Duodenal mucosa (tissue), 2 donors: Measurements from ENCODE around the gene FMNL2.
A peak's percentile ranks its signal among the peaks of the same experiment; 100 is the strongest.

Experiments used
- H3K27ac ChIP-seq: one replicate; pipeline ENCODE4 v1.7.0; 2013; ENCODE audit warnings: low read depth, low read length
- H3K27me3 ChIP-seq, 2 donors: one replicate each; pipeline ENCODE4 v1.7.0; 2013; ENCODE audit warnings: low read length in 2 of 2, control low read depth in 1 of 2; ENCODE audit not compliant: insufficient read depth in 2 of 2, control insufficient read depth in 1 of 2
- H3K36me3 ChIP-seq, 2 donors: one replicate each; pipeline ENCODE4 v1.7.0; 2013; ENCODE audit warnings: low read length in 2 of 2, control low read depth in 1 of 2; ENCODE audit not compliant: insufficient read depth in 2 of 2, control insufficient read depth in 1 of 2
- H3K4me1 ChIP-seq, 2 donors: one replicate each; pipeline ENCODE4 v1.7.0; 2013; ENCODE audit warnings: low read length in 2 of 2, control low read depth in 1 of 2; ENCODE audit not compliant: insufficient read depth in 2 of 2, control insufficient read depth in 1 of 2
- H3K4me3 ChIP-seq, 2 donors: one replicate each; pipeline ENCODE4 v1.7.0; 2013; ENCODE audit warnings: low read length in 2 of 2, low read depth in 1 of 2
- H3K9ac ChIP-seq, 2 donors: one replicate each; pipeline ENCODE4 v1.7.0; 2013; ENCODE audit warnings: low read length in 2 of 2, low read depth in 1 of 2
- H3K9me3 ChIP-seq, 2 donors: one replicate each; pipeline ENCODE4 v1.7.0; 2013; ENCODE audit warnings: low read length in 2 of 2, control low read depth in 1 of 2; ENCODE audit not compliant: control insufficient read depth in 1 of 2

FMNL2 gene

DNA sequence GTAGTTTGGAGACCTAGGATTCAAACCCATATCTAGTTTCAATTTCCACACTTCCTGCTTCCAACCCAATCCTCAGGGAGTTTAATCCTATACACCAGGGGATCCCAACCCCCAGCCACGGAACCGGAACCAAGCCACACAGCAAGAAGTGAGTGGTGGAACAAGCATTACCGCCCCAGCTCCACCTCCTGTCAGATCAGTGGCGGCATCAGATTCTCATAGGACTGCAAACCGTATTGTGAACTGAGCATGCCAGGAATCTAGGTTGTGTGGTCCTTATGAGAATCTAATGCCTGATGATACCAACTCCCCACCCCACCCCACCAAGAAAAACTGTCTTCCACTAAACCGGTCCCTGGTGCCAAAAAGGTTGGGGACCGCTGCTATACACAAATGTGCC, 329.8 kb downstream of the FMNL2 start:
- no peaks in the 10 kb centered on the region for H3K27me3 ChIP-seq
- H3K4me1 ChIP-seq: no peaks in the 10 kb centered on the region
- H3K9me3 ChIP-seq: no peaks in the 10 kb centered on the region
- H3K9ac ChIP-seq: no peak overlapping the region
- peaks cover 33 to 80% of the 10 kb centered on the region in 2 donors for H3K36me3 ChIP-seq
- no peak overlapping the region for H3K4me3 ChIP-seq
- H3K27ac ChIP-seq: no peak overlapping the region

- no peak overlapping the region for H3K4me3 ChIP-seq
- no peak overlapping the region for H3K27ac ChIP-seq
- H3K36me3 ChIP-seq: peaks cover 24 to 60% of the 10 kb centered on the region in 2 donors
These were observed 339.4 kb downstream of the FMNL2 start for GRCh38 chr2:152674334-152674733.

DNA sequence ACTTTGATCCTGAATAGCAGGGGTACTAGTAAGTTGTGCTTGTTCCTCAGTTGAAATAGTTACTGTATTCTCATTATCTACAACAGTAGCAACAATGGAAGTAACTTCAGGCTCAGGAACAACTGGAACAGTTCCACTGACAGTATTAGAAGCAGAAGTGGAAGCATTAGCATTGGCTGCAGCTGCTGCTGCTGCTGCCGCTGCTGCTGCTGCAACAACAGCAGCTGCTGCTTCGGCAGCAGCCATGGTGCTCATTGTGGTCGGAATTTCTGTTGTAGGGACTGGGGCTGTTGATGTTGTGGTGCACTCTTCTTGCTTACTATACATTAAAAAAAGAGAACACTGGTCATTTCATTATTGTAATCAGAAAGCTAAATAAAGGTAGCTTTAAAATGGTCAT, 341.5 kb downstream of the FMNL2 start:
- Histone ChIP-seq H3K36me3 (peaks cover 23 to 58% of the 10 kb centered on the region in 2 donors), H3K4me3 (no peak overlapping the region), H3K27me3 (no peaks in the 10 kb centered on the region), H3K4me1 (no peaks in the 10 kb centered on the region), H3K9me3 (no peaks in the 10 kb centered on the region), H3K27ac (no peak overlapping the region), H3K9ac (no peak overlapping the region)

More at GRCh38 chr2:152674334-152674733, 339.4 kb downstream of the FMNL2 start:
- Histone ChIP-seq H3K4me1 (no peaks in the 10 kb centered on the region), H3K9ac (no peak overlapping the region), H3K27me3 (no peaks in the 10 kb centered on the region), H3K9me3 (no peaks in the 10 kb centered on the region)

- Histone ChIP-seq H3K27ac (no peak overlapping the region), H3K4me3 (no peak overlapping the region), H3K27me3 (no peaks in the 10 kb centered on the region), H3K36me3 (peaks cover 15 to 51% of the 10 kb centered on the region in 2 donors), H3K9me3 (no peaks in the 10 kb centered on the region), H3K4me1 (no peaks in the 10 kb centered on the region), H3K9ac (no peak overlapping the region)
These were observed 343.8 kb downstream of the FMNL2 start for GRCh38 chr2:152678808-152679207.

- H3K9me3 ChIP-seq: no peaks in the 10 kb centered on the region
- H3K4me1 ChIP-seq: no peaks in the 10 kb centered on the region
- no peaks in the 10 kb centered on the region for H3K27me3 ChIP-seq
- peaks cover 10 to 29% of the 10 kb centered on the region in 2 donors for H3K36me3 ChIP-seq
- H3K4me3 ChIP-seq: no peak overlapping the region
- no peak overlapping the region for H3K9ac ChIP-seq
- H3K27ac ChIP-seq: no peak overlapping the region
These were observed 347.7 kb downstream of the FMNL2 start for GRCh38 chr2:152682663-152683062.

DNA sequence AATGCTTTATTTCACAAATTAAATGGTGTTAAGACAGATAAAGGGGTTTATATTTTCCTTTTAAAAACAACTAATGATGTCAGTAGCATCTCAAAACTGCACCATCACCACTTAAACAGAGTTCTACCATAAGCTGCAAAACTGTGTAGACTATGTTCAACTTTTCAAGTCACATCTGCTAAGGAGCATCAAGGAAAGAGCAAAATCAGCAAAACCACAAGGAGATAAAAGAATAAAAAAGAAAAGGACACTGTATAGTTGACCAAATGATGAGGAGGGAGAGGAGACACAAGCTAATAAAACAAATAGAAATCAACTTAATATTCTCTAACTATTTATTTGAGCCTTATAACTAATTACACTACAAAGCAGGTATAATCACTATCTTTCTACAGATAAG, 348.4 kb downstream of the FMNL2 start:
- Histone ChIP-seq H3K36me3 (peaks cover 8 to 25% of the 10 kb centered on the region in 2 donors), H3K27ac (no peak overlapping the region), H3K27me3 (no peaks in the 10 kb centered on the region), H3K4me1 (no peaks in the 10 kb centered on the region), H3K9me3 (no peaks in the 10 kb centered on the region), H3K4me3 (no peak overlapping the region), H3K9ac (no peak overlapping the region)

DNA sequence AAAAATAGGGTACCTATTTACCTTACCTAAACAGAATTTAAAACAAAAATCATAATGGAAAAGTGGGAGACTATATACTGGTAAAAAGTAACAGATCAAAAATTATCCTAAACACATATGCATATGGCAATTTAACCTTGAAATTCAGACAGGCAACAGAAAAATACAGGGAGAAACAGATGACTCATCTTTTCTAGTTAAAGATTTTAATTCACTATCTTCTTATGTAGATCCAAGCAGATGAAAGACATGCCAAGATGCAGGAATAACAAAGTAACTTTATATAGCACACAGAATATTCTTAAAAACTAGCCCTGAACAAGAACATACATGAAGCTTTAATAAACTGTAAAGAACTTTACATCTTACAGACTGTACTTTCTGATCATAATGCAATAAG, 351.3 kb downstream of the FMNL2 start:
- Histone ChIP-seq H3K27me3 (no peaks in the 10 kb centered on the region), H3K9me3 (no peaks in the 10 kb centered on the region), H3K4me1 (no peaks in the 10 kb centered on the region), H3K4me3 (no peak overlapping the region), H3K36me3 (peaks cover 0 to 9% of the 10 kb centered on the region in 2 donors), H3K9ac (no peak overlapping the region), H3K27ac (no peak overlapping the region)

GRCh38 chr2:152693033-152693432, 358.1 kb downstream of the FMNL2 start:
- Histone ChIP-seq H3K9ac (no peak overlapping the region), H3K27me3 (no peaks in the 10 kb centered on the region), H3K9me3 (no peaks in the 10 kb centered on the region), H3K4me1 (peaks cover 0 to 7% of the 10 kb centered on the region in 2 donors), H3K4me3 (no peak overlapping the region), H3K36me3 (peaks cover 0 to 14% of the 10 kb centered on the region in 2 donors), H3K27ac (no peak overlapping the region)

DNA sequence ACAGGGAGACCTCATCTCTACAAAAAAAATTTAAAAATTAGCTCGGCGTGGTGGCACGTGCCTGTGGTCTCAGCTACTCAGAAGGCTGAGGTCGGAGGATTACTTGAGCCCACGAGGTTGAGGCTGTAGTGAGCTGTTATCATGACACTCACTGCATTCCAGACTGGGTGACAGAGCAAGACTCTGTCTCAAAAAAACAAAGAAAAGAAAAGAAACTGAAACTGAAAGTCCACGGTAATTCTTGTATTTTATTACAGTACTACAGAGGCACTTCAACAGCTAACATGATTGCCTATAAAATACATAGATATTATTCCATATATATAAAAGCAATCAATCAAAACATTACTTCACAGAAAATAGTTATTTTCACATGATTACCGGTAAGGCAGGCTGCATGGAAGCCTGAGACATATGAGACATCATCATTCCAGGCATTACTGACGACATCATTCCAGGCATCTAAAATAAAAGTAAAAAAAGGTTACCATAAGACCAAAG, 359.2 kb downstream of the FMNL2 start:
- peak overlapping the region; percentile 36 to 53 for H3K4me3 ChIP-seq
- H3K27ac ChIP-seq: no peak overlapping the region
- H3K9me3 ChIP-seq: no peaks in the 10 kb centered on the region
- peaks cover 0 to 7% of the 10 kb centered on the region in 2 donors for H3K4me1 ChIP-seq
- H3K36me3 ChIP-seq: peaks cover 0 to 11% of the 10 kb centered on the region in 2 donors
- H3K27me3 ChIP-seq: no peaks in the 10 kb centered on the region
- no peak overlapping the region for H3K9ac ChIP-seq

GRCh38 chr2:152695763-152696162, 360.8 kb downstream of the FMNL2 start:
- no peaks in the 10 kb centered on the region for H3K27me3 ChIP-seq

GRCh38 chr2:152696476-152696875, 361.5 kb downstream of the FMNL2 start:
- H3K36me3 ChIP-seq: peaks cover 3 to 14% of the 10 kb centered on the region in 2 donors
- no peak overlapping the region for H3K27ac ChIP-seq
- H3K4me3 ChIP-seq: no peak overlapping the region
- H3K9me3 ChIP-seq: no peaks in the 10 kb centered on the region
- no peaks in the 10 kb centered on the region for H3K27me3 ChIP-seq
- no peak overlapping the region for H3K9ac ChIP-seq
- peaks cover 0 to 7% of the 10 kb centered on the region in 2 donors for H3K4me1 ChIP-seq

More at GRCh38 chr2:152695763-152696162, 360.8 kb downstream of the FMNL2 start:
- H3K4me3 ChIP-seq: no peak overlapping the region
- no peaks in the 10 kb centered on the region for H3K9me3 ChIP-seq
- peaks cover 3 to 9% of the 10 kb centered on the region in 2 donors for H3K36me3 ChIP-seq
- H3K4me1 ChIP-seq: peaks cover 0 to 7% of the 10 kb centered on the region in 2 donors
- H3K27ac ChIP-seq: no peak overlapping the region
- no peak overlapping the region for H3K9ac ChIP-seq
